H9 (cell line): ENCODE measurements around the gene OSBPL10. TPM values are rescaled to one million over a fixed set of nuclear protein-coding genes. Genes with fewer than 3 reads are reported as not detected.

Experiments used
- DNase-seq: peaks from one replicate; pipeline ENCODE4 v3.0.0-alpha.2; 2017
- H2AFZ ChIP-seq: one replicate; pipeline ENCODE4 v1.6.1; 2013; ENCODE audit warnings: mild to moderate bottlenecking, low read length, control low read depth, moderate library complexity
- H2AK5ac ChIP-seq: 2 replicates; pipeline ENCODE4 v1.6.1; 2013; ENCODE audit warnings: low read length, control low read depth, mixed read lengths; ENCODE audit not compliant: insufficient read length
- H2BK120ac ChIP-seq: one replicate; pipeline ENCODE4 v1.6.1; 2013; ENCODE audit warnings: low read depth, mild to moderate bottlenecking, low read length, control low read depth, inconsistent platforms; ENCODE audit not compliant: poor library complexity, severe bottlenecking
- H2BK12ac ChIP-seq: 2 replicates; pipeline ENCODE4 v1.6.1; 2013; ENCODE audit warnings: low read length, control low read depth, mixed read lengths, low read depth; ENCODE audit not compliant: insufficient read length
- H2BK15ac ChIP-seq: 2 replicates; pipeline ENCODE4 v1.6.1; 2013; ENCODE audit warnings: low read depth, low read length, control low read depth
- H2BK20ac ChIP-seq: one replicate; pipeline ENCODE4 v1.6.1; 2013; ENCODE audit warnings: low read depth, mild to moderate bottlenecking, low read length, control low read depth, inconsistent platforms; ENCODE audit not compliant: poor library complexity, severe bottlenecking
- H2BK5ac ChIP-seq: 2 replicates; pipeline ENCODE4 v1.6.1; 2013; ENCODE audit warnings: low read length, control low read depth, mixed read lengths; ENCODE audit not compliant: insufficient read length
- H3K14ac ChIP-seq: 2 replicates; pipeline ENCODE4 v1.6.1; 2013; ENCODE audit warnings: low read length, control low read depth; ENCODE audit not compliant: insufficient read depth
- H3K18ac ChIP-seq: 2 replicates; pipeline ENCODE4 v1.6.1; 2013; ENCODE audit warnings: low read depth, mild to moderate bottlenecking, mixed read lengths, low read length, control low read depth; ENCODE audit not compliant: insufficient read length
- H3K23ac ChIP-seq: 2 replicates; pipeline ENCODE4 v1.6.1; 2013; ENCODE audit warnings: low read length, control low read depth, mixed read lengths, low read depth; ENCODE audit not compliant: insufficient read length
- H3K23me2 ChIP-seq: 2 replicates; pipeline ENCODE4 v1.6.1; 2013; ENCODE audit warnings: low read depth, mild to moderate bottlenecking, mixed read lengths, low read length, control low read depth; ENCODE audit not compliant: insufficient read length, poor library complexity, severe bottlenecking
- H3K27ac ChIP-seq: 2 replicates; pipeline ENCODE4 v1.5.1; 2013; ENCODE audit warnings: low read length, control low read depth, mixed read lengths, low read depth; ENCODE audit not compliant: insufficient read length
- H3K27me3 ChIP-seq: 2 replicates; pipeline ENCODE4 v1.6.1; 2013; ENCODE audit warnings: low read length, control low read depth, inconsistent platforms; ENCODE audit not compliant: insufficient read depth
- H3K4ac ChIP-seq: 2 replicates; pipeline ENCODE4 v1.6.1; 2013; ENCODE audit warnings: low read depth, mild to moderate bottlenecking, control low read depth, inconsistent platforms, low read length, moderate library complexity
- H3K4me1 ChIP-seq: 2 replicates; pipeline ENCODE4 v1.6.1; 2013; ENCODE audit warnings: low read length, control low read depth, inconsistent platforms; ENCODE audit not compliant: insufficient read depth
- H3K4me2 ChIP-seq: 2 replicates; pipeline ENCODE4 v1.6.1; 2013; ENCODE audit warnings: low read length, control low read depth, mixed read lengths; ENCODE audit not compliant: insufficient read length, insufficient read depth
- H3K56ac ChIP-seq: 2 replicates; pipeline ENCODE4 v1.6.1; 2013; ENCODE audit warnings: low read depth, mild to moderate bottlenecking, mixed read lengths, low read length, control low read depth; ENCODE audit not compliant: insufficient read length
- H3K79me1 ChIP-seq: 2 replicates; pipeline ENCODE4 v1.6.1; 2013; ENCODE audit warnings: low read depth, mild to moderate bottlenecking, moderate library complexity, low read length, control low read depth, inconsistent platforms; ENCODE audit not compliant: insufficient read depth, poor library complexity, severe bottlenecking
- H3K79me2 ChIP-seq: 2 replicates; pipeline ENCODE4 v1.6.1; 2013; ENCODE audit warnings: low read length, control low read depth, inconsistent platforms; ENCODE audit not compliant: insufficient read depth
- H3K9ac ChIP-seq: 2 replicates; pipeline ENCODE4 v1.6.1; 2013; ENCODE audit warnings: low read length, control low read depth, mixed read lengths; ENCODE audit not compliant: insufficient read length; ENCODE audit errors: extremely low read depth
- H3K9me3 ChIP-seq: one replicate; pipeline ENCODE4 v1.6.1; 2013; ENCODE audit warnings: low read depth, low read length, inconsistent platforms; ENCODE audit not compliant: control insufficient read depth
- H3T11ph ChIP-seq: one replicate; pipeline ENCODE4 v1.6.1; 2013; ENCODE audit warnings: mild to moderate bottlenecking, low read length, control low read depth, inconsistent platforms
- H4K20me1 ChIP-seq: one replicate; pipeline ENCODE4 v1.6.1; 2013; ENCODE audit not compliant: control insufficient read depth, insufficient read length, insufficient read depth
- H4K5ac ChIP-seq: 2 replicates; pipeline ENCODE4 v1.6.1; 2013; ENCODE audit warnings: low read depth, mild to moderate bottlenecking, mixed read lengths, low read length, control low read depth; ENCODE audit not compliant: insufficient read length
- H4K8ac ChIP-seq: replicated peaks from 2 replicates; pipeline ENCODE4 v1.6.1; 2013; ENCODE audit warnings: low read length, control low read depth, mixed read lengths, low read depth; ENCODE audit not compliant: insufficient read length
- H4K91ac ChIP-seq: 2 replicates; pipeline ENCODE4 v1.6.1; 2013; ENCODE audit warnings: low read depth, mild to moderate bottlenecking, moderate library complexity, mixed read lengths, low read length, control low read depth; ENCODE audit not compliant: insufficient read length
- H3K27ac Mint-ChIP-seq, 3 experiments: 2 replicates in 2 of 3; 3 replicates in 1 of 3; pipeline ENCODE4 v1.8.0; 2020 to 2021; ENCODE audit warnings: mixed read lengths in 3 of 3, mild to moderate bottlenecking in 1 of 3, moderate library complexity in 1 of 3
- H3K27me3 Mint-ChIP-seq: 2 replicates; pipeline ENCODE4 v1.8.0; 2021; ENCODE audit warnings: low read depth, mild to moderate bottlenecking, moderate library complexity, mixed read lengths
- H3K36me3 Mint-ChIP-seq, 3 experiments: 2 replicates in 2 of 3; 3 replicates in 1 of 3; pipeline ENCODE4 v1.8.0; 2020 to 2021; ENCODE audit warnings: low read depth in 3 of 3, mixed read lengths in 3 of 3; ENCODE audit not compliant: insufficient read depth in 1 of 3
- H3K4me1 Mint-ChIP-seq, 2 experiments: 2 replicates each; pipeline ENCODE4 v1.8.0; 2020; ENCODE audit warnings: mixed read lengths in 2 of 2
- H3K4me3 Mint-ChIP-seq, 2 experiments: 2 replicates in 1 of 2; 3 replicates in 1 of 2; pipeline ENCODE4 v1.8.0; 2020 to 2021; ENCODE audit warnings: mild to moderate bottlenecking in 2 of 2, mixed read lengths in 2 of 2, moderate library complexity in 1 of 2
- H3K9me3 Mint-ChIP-seq, 2 experiments: 2 replicates in 1 of 2; 3 replicates in 1 of 2; pipeline ENCODE4 v1.8.0; 2020; ENCODE audit warnings: mild to moderate bottlenecking in 2 of 2, mixed read lengths in 2 of 2, moderate library complexity in 1 of 2
- WGBS: extraction: QIAGEN DNeasy Blood & Tissue Kit; methylation state at CpG from one replicate; pipeline ENCODE4 v1.1.7; 2013; ENCODE audit warnings: missing lambda C conversion rate, low lambda C conversion rate, mixed read lengths; ENCODE audit not compliant: insufficient read length; ENCODE audit errors: extremely low coverage; 5-methylcytosine and 5-hydroxymethylcytosine counted together
- total RNA-seq: library from RNA; stranded (reverse); gene quantifications from 2 replicates; pipeline ENCODE4 v1.2.1, GENCODE V29; 2021
- TF ChIP-seq, protein P1 (sequence below): fragments of 200-600 bp; sonication (generic); conservative IDR thresholded peaks from 3 replicates; pipeline ENCODE4 v1.8.0; 2021; ENCODE audit warnings: antibody characterized with exemption, mild to moderate bottlenecking

Gene OSBPL10
- total RNA-seq, 1 experiment from 2014 or later, result 42.7 TPM

DNA sequence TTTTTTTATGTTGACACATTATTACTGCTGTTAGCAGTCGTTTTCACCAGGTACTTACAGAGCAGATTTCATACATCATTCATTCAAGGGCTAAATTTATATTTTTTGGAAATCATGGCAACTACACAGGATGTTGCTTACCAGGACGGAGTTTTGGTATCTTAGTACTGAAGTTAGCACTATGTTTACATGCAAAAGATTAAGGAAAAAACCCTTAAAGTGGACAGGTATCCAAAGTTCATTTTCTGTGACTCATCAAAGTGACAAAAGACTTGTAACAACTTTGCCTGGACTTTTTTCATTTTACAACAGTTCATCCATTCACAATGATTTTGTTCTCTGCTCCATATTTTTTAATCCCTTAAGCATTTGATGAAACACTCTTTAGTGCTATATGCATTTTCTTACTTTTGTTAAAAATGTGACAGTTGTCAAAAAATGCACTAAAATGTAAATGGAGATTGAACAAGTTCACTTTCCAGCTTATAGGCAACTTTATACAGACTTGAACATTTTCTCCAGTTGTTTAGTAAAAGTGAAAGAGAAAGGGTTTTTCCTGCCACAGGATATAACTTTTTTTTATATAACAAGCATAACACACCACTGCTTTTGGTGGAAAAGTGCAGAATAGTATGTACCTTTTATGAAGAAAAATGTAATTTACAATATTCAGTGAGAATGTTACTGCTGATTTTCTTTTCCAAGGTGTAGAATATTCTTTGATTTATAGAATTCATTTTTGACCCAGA lies 344.2 kb downstream of the OSBPL10 start:
- Histone ChIP-seq H3K4me1 (no peaks in the 10 kb centered on the region), H3K79me1 (no peaks in the 10 kb centered on the region), H3K9me3 (no peaks in the 10 kb centered on the region), H3K18ac (no peak overlapping the region), H3K56ac (no peak overlapping the region), H2BK5ac (no peak overlapping the region), H3K14ac (no peak overlapping the region), H4K91ac (no peak overlapping the region), H3T11ph (no peak overlapping the region), H3K23ac (no peak overlapping the region), H3K27ac (no peak overlapping the region), H3K27me3 (no peaks in the 10 kb centered on the region), H4K5ac (no peak overlapping the region), H2BK15ac (no peak overlapping the region), H2AFZ (no peak overlapping the region), H2AK5ac (no peak overlapping the region), H4K8ac (no peak overlapping the region), H3K79me2 (no peaks in the 10 kb centered on the region), H4K20me1 (no peaks in the 10 kb centered on the region), H3K4me2 (no peak overlapping the region), H3K9ac (no peak overlapping the region), H3K4ac (no peak overlapping the region), H2BK20ac (no peak overlapping the region), H2BK120ac (no peak overlapping the region), H3K23me2 (no peaks in the 10 kb centered on the region), H2BK12ac (no peak overlapping the region)
- H3K27me3 Mint-ChIP-seq, result no peaks in the 10 kb centered on the region
- no CpG with 5 or more reads among the region's 2 CpGs for WGBS
- H3K36me3 Mint-ChIP-seq, result peaks cover under 1 to 20% (median 14%) of the 10 kb centered on the region in 3 experiments; a peak in 6 of 7 replicates
- no peak for DNase-seq
- TF ChIP-seq, protein P1, sequence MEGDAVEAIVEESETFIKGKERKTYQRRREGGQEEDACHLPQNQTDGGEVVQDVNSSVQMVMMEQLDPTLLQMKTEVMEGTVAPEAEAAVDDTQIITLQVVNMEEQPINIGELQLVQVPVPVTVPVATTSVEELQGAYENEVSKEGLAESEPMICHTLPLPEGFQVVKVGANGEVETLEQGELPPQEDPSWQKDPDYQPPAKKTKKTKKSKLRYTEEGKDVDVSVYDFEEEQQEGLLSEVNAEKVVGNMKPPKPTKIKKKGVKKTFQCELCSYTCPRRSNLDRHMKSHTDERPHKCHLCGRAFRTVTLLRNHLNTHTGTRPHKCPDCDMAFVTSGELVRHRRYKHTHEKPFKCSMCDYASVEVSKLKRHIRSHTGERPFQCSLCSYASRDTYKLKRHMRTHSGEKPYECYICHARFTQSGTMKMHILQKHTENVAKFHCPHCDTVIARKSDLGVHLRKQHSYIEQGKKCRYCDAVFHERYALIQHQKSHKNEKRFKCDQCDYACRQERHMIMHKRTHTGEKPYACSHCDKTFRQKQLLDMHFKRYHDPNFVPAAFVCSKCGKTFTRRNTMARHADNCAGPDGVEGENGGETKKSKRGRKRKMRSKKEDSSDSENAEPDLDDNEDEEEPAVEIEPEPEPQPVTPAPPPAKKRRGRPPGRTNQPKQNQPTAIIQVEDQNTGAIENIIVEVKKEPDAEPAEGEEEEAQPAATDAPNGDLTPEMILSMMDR, result no peak
- H3K4me1 Mint-ChIP-seq, result no peaks in the 10 kb centered on the region
- H3K9me3 Mint-ChIP-seq, result no peaks in the 10 kb centered on the region
- no peak overlapping the region for H3K4me3 Mint-ChIP-seq
- peak overlapping the region in 1 of 3 experiments; percentile 67; a peak in 1 of 7 replicates for H3K27ac Mint-ChIP-seq
